HCT116 (cell line): ENCODE measurements around the gene HCN4. TPM values are rescaled to one million over a fixed set of nuclear protein-coding genes. Genes with fewer than 3 reads are reported as not detected.
"Not testable (repeated sequence)": the region's sequence is repeated elsewhere in the genome, so short reads cannot be mapped to it uniquely, and the experiment has no call there.

Experiments
- ATAC-seq: fragments of 200-7000 bp; cut with Tn5 transposase; 2 replicates; pipeline ENCODE4 v1.9.1; 2020; ENCODE audit warnings: mild to moderate bottlenecking, moderate library complexity
- BruUV-seq: library from RNA; stranded (reverse); fragments of 400-500 nt; replicated peaks from 2 replicates; lab custom pipeline; 2021; lab: Mats Ljungman, UMichigan
- CTCF ChIA-PET: fragments of 300-600 bp; sonication (Branson Sonifier 250); formaldehyde crosslinking; loops from one replicate; lab custom pipeline; 2021; ENCODE audit warnings: antibody characterized with exemption; lab: Charles Lee
- POLR2A ChIA-PET: fragments of 300-600, 350-600 bp; sonication (Branson Sonifier 250); formaldehyde crosslinking; loops from one replicate; lab custom pipeline; 2021; ENCODE audit warnings: antibody characterized with exemption; lab: Charles Lee
- RAD21 ChIA-PET, 2 experiments: fragments of 300-600 bp; sonication (Branson Sonifier 250); formaldehyde crosslinking; loops; one replicate each; lab custom pipeline; 2023; ENCODE audit warnings: low total read pairs in 2 of 2; ENCODE audit not compliant: uncharacterized antibody in 2 of 2, unreplicated experiment in 2 of 2, low non-redundant PET in 1 of 2; lab: Charles Lee
- DNase-seq: peaks from one replicate; pipeline ENCODE4 v3.0.0-alpha.2; 2010; ENCODE audit warnings: low read depth, low spot score
- H2AFZ ChIP-seq: fragments of 200-600 bp; shearing (Covaris generic), sonication (generic); 2 replicates; pipeline ENCODE4 v1.6.1; 2017; ENCODE audit warnings: low read depth, mixed run types, mixed read lengths, antibody characterized with exemption, low read length; ENCODE audit not compliant: poor library complexity, severe bottlenecking
- H3K27ac ChIP-seq: 2 replicates; pipeline ENCODE4 v1.5.1; 2012; ENCODE audit warnings: low read depth, low read length
- H3K27me3 ChIP-seq: fragments of 200-600 bp; sonication (generic); 2 replicates; pipeline ENCODE4 v1.6.1; 2016; ENCODE audit warnings: mixed run types, low read length, mixed read lengths; ENCODE audit not compliant: insufficient read depth
- H3K36me3 ChIP-seq, 2 experiments: fragments of 200-500 bp in 1 of 2; fragments of 200-600 bp in 1 of 2; sonication (Bioruptor generic) in 1 of 2; sonication (generic) in 1 of 2; 2 replicates each; pipeline versions ENCODE4 v1.5.1 to v1.6.1; 2014 to 2016; ENCODE audit warnings: low read length in 2 of 2, inconsistent platforms in 1 of 2, mixed read lengths in 1 of 2, mixed run types in 1 of 2; ENCODE audit not compliant: insufficient read depth in 2 of 2, control insufficient read depth in 1 of 2
- H3K4me1 ChIP-seq, 2 experiments: fragments of 200-600 bp in 1 of 2; sonication (generic) in 1 of 2; 2 replicates each; pipeline versions ENCODE4 v1.5.1 to v1.6.1; 2012 to 2017; ENCODE audit warnings: low read length in 2 of 2, inconsistent platforms in 1 of 2, mild to moderate bottlenecking in 1 of 2, mixed read lengths in 1 of 2, mixed run types in 1 of 2, moderate library complexity in 1 of 2; ENCODE audit not compliant: insufficient read depth in 2 of 2, control insufficient read depth in 1 of 2
- H3K4me2 ChIP-seq: fragments of 200-600 bp; sonication (generic); 2 replicates; pipeline ENCODE4 v1.6.1; 2017; ENCODE audit warnings: mixed run types, low read length, mixed read lengths
- H3K4me3 ChIP-seq, 2 experiments: fragments of 200-600 bp in 1 of 2; sonication (generic) in 1 of 2; replicated peaks in 1 of 2; 2 replicates each; pipeline ENCODE4 v1.5.1; 2011 to 2016; ENCODE audit warnings: low read length in 2 of 2, control low read depth in 1 of 2, low read depth in 1 of 2, mild to moderate bottlenecking in 1 of 2, mixed read lengths in 1 of 2, mixed run types in 1 of 2
- H3K79me2 ChIP-seq: fragments of 200-600 bp; sonication (generic); 2 replicates; pipeline ENCODE4 v1.6.1; 2017; ENCODE audit warnings: mild to moderate bottlenecking, mixed run types, low read length, moderate library complexity, mixed read lengths; ENCODE audit not compliant: insufficient read depth
- H3K9ac ChIP-seq: fragments of 200-600 bp; sonication (generic); 2 replicates; pipeline ENCODE4 v1.6.1; 2016; ENCODE audit warnings: low read length, mixed read lengths
- H3K9me2 ChIP-seq: fragments of 200-600 bp; sonication (generic), shearing (Covaris generic); 2 replicates; pipeline ENCODE4 v1.6.1; 2017; ENCODE audit warnings: mixed run types, mild to moderate bottlenecking, moderate library complexity; ENCODE audit not compliant: insufficient read depth
- H3K9me3 ChIP-seq, 2 experiments: fragments of 200-500 bp in 1 of 2; fragments of 200-600 bp in 1 of 2; sonication (Bioruptor generic) in 1 of 2; sonication (generic) in 1 of 2; 2 replicates each; pipeline ENCODE4 v1.6.1; 2014 to 2017; ENCODE audit warnings: low read length in 2 of 2, mixed read lengths in 2 of 2, inconsistent platforms in 1 of 2, low read depth in 1 of 2, mild to moderate bottlenecking in 1 of 2, mixed run types in 1 of 2, moderate library complexity in 1 of 2; ENCODE audit not compliant: control insufficient read depth in 1 of 2, insufficient read depth in 1 of 2
- H4K20me1 ChIP-seq: fragments of 200-600 bp; sonication (generic), shearing (Covaris generic); 2 replicates; pipeline ENCODE4 v1.6.1; 2017; ENCODE audit warnings: mixed run types, mild to moderate bottlenecking, moderate library complexity; ENCODE audit not compliant: insufficient read depth
- EGR1 ChIP-seq: IDR thresholded peaks from 2 replicates; pipeline ENCODE4 v1.6.1; 2012; ENCODE audit warnings: low read depth
- EZH2phosphoT487 ChIP-seq: fragments of 200-600 bp; IDR thresholded peaks from 2 replicates; pipeline ENCODE4 v1.6.1; 2018; ENCODE audit warnings: antibody characterized with exemption, borderline replicate concordance
- SRF ChIP-seq: IDR thresholded peaks from 2 replicates; pipeline ENCODE4 v1.6.1; 2012; ENCODE audit warnings: low read depth
- intact Hi-C: fragments of 100-400 bp; cut with micrococcal nuclease; formaldehyde crosslinking; loops from 2 replicates; pipeline ENCODE4 v1.10.0; 2022
- total RNA-seq: library from RNA; stranded (reverse); gene quantifications from one replicate; pipeline ENCODE4 v1.2.1, GENCODE V29; 2021; ENCODE audit not compliant: unreplicated experiment

Gene HCN4
- total RNA-seq, 1 experiment from 2014 or later = 1.7 TPM

- no peak for ATAC-seq
- ChIA-PET CTCF (no interaction called here), RAD21 (no interaction called here), POLR2A (no interaction called here)
- no peak for TF ChIP-seq EZH2phosphoT487
- no peak for TF ChIP-seq EGR1
- TF ChIP-seq SRF = no peak
- no TSS peak for BruUV-seq
- H3K79me2 ChIP-seq = no peaks in the 10 kb centered on the region
- H2AFZ ChIP-seq = no peak overlapping the region
- no peak overlapping the region for H3K9ac ChIP-seq
- no peak overlapping the region for H3K4me2 ChIP-seq
- peaks cover 0 to 8% of the 10 kb centered on the region in 2 experiments; a peak in 2 of 4 replicates for H3K36me3 ChIP-seq
- no peak overlapping the region for H3K27ac ChIP-seq
- intact Hi-C loops = no loop called here
- H3K9me2 ChIP-seq = no peaks in the 10 kb centered on the region
- no peaks in the 10 kb centered on the region for H4K20me1 ChIP-seq
- no peaks in the 10 kb centered on the region for H3K4me1 ChIP-seq
- H3K4me3 ChIP-seq = no peak overlapping the region
- no peaks in the 10 kb centered on the region for H3K9me3 ChIP-seq
- DNase-seq = no peak
- no peaks in the 10 kb centered on the region for H3K27me3 ChIP-seq
Measured at GRCh38 chr15:73303636-73304035, 65.1 kb downstream of the HCN4 start.

GRCh38 chr15:73300286-73300685, 68.5 kb downstream of the HCN4 start:
- H3K27me3 ChIP-seq, H3K27ac ChIP-seq, H3K9me3 ChIP-seq, H4K20me1 ChIP-seq, H3K9ac ChIP-seq, intact Hi-C loops, H3K4me2 ChIP-seq, POLR2A ChIA-PET, RAD21 ChIA-PET, H2AFZ ChIP-seq, BruUV-seq, H3K4me3 ChIP-seq, H3K9me2 ChIP-seq, H3K79me2 ChIP-seq, ATAC-seq, DNase-seq, H3K4me1 ChIP-seq, H3K36me3 ChIP-seq, CTCF ChIA-PET: not testable (repeated sequence)
